ENCODE measurements around the gene STRIP1. TPM values are rescaled to one million over a fixed set of nuclear protein-coding genes. Genes with fewer than 3 reads are reported as not detected.

The STRIP1 gene
- total RNA-seq, 4 donors from 2014 or later: 26.2 to 43.5 (median 35.3) TPM

DNA sequence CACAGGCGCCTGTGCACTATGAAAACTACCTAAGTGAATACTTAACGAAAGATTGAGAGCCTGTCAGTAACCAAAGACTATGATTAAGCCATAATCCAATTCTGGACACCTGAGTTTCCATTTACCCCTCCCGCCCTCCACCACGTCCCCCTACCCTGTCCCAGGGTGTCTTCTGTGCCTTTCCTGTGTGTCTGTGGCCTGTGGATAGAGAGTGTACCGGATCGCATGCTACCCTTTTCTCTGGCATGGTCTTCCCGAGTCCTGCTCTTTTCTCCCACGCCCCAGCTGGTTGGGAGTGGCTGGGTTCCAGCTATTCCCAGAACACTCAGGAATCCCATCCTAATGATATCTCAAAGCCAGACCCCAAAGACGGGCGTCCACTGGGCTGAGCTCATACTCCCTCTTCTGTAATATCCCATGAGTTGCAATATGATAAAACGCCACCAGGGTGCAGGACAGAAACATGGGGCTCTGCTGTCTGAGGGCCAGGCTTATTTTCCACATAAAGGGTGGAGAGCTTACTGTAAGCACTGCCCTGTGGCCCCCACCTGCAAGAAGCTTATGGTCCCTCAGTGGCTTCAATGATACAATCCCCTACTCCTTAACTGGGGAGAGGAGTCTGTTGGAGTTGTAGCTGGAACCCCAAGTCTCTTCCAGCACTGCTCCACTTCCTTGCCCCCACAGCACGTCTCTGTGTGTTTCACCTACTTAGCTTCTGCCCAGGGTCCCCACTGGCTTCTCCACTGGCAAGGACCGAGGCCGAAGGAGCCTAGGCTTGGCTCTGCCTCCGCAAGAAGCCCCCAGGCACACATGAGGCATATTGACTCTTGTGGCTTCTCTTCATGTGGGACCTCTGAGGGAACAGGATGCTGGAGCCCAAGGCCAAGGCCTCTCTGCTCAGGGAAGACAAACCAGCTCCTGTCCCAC, 53.7 kb downstream of the STRIP1 start:
- Histone ChIP-seq H3K27me3 (peaks cover 0 to 23% (median 3%) of the 10 kb centered on the region in 4 donors), H3K27ac (replicated peaks in 1 of 4) (no peak overlapping the region), H3K4me1 (peaks cover 19 to 26% (median 24%) of the 10 kb centered on the region in 4 donors), H3K4me3 (no peak overlapping the region), H3K36me3 (no peaks in the 10 kb centered on the region), H3K9me3 (no peaks in the 10 kb centered on the region)
- no peak for DNase-seq (ENCODE audit: extremely low spot score)
- intact Hi-C loops (cut with DNase I): no loop called here
- no peak for TF ChIP-seq POLR2AphosphoS5 (IDR thresholded peaks at IDR 0.05)
- TF ChIP-seq, protein P1, sequence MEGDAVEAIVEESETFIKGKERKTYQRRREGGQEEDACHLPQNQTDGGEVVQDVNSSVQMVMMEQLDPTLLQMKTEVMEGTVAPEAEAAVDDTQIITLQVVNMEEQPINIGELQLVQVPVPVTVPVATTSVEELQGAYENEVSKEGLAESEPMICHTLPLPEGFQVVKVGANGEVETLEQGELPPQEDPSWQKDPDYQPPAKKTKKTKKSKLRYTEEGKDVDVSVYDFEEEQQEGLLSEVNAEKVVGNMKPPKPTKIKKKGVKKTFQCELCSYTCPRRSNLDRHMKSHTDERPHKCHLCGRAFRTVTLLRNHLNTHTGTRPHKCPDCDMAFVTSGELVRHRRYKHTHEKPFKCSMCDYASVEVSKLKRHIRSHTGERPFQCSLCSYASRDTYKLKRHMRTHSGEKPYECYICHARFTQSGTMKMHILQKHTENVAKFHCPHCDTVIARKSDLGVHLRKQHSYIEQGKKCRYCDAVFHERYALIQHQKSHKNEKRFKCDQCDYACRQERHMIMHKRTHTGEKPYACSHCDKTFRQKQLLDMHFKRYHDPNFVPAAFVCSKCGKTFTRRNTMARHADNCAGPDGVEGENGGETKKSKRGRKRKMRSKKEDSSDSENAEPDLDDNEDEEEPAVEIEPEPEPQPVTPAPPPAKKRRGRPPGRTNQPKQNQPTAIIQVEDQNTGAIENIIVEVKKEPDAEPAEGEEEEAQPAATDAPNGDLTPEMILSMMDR (IDR thresholded peaks at IDR 0.05): peak; percentile 65 to 84 (median 67)
- no peak for TF ChIP-seq POLR2A (IDR thresholded peaks at IDR 0.05; ENCODE audit: low read depth)
- TF ChIP-seq EP300 (IDR thresholded peaks at IDR 0.05): no peak
- 54% methylated on average over 15 of the region's 15 CpGs for WGBS

DNA sequence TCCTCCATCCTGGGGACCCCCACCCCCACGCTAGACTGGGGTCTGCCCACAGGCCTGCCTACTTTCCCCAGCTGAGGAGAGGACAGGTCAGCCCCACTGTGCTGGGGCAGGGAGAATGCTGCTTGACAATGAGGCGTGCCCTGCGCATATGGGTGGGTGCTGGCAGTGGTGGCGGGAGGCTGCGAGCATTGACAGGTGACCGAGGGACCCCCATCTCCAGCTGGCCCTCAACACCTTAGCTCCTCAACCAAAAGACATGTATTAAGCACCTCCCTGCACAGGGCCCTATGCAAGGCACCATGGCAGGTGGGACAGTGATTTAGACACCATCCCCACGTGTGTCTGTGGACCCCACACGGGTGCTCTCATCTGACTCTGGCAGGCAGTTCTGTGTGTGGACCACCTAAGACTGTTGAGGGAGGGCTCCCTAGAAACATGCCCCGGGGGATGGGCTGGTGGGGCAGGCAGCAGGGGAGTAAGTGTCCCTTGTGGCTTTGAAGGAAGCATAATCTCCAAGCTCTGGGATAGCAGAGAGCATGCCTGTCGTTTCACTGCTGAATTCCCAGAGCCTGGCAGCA, 54.4 kb downstream of the STRIP1 start:
- Histone ChIP-seq H3K9me3 (no peaks in the 10 kb centered on the region), H3K27me3 (peaks cover 0 to 16% (median 3%) of the 10 kb centered on the region in 4 donors), H3K36me3 (no peaks in the 10 kb centered on the region), H3K4me3 (no peak overlapping the region), H3K4me1 (peaks cover 12 to 18% (median 16%) of the 10 kb centered on the region in 4 donors), H3K27ac (replicated peaks in 1 of 4) (no peak overlapping the region)
- intact Hi-C loops (cut with DNase I): no loop called here
- no peak for DNase-seq (ENCODE audit: extremely low spot score)
- TF ChIP-seq POLR2AphosphoS5 (IDR thresholded peaks at IDR 0.05) (no peak), EP300 (IDR thresholded peaks at IDR 0.05) (no peak), POLR2A (IDR thresholded peaks at IDR 0.05; ENCODE audit: low read depth) (no peak)
- TF ChIP-seq, protein P1 (IDR thresholded peaks at IDR 0.05): no peak
- WGBS: 81% methylated on average over 10 of the region's 10 CpGs

DNA sequence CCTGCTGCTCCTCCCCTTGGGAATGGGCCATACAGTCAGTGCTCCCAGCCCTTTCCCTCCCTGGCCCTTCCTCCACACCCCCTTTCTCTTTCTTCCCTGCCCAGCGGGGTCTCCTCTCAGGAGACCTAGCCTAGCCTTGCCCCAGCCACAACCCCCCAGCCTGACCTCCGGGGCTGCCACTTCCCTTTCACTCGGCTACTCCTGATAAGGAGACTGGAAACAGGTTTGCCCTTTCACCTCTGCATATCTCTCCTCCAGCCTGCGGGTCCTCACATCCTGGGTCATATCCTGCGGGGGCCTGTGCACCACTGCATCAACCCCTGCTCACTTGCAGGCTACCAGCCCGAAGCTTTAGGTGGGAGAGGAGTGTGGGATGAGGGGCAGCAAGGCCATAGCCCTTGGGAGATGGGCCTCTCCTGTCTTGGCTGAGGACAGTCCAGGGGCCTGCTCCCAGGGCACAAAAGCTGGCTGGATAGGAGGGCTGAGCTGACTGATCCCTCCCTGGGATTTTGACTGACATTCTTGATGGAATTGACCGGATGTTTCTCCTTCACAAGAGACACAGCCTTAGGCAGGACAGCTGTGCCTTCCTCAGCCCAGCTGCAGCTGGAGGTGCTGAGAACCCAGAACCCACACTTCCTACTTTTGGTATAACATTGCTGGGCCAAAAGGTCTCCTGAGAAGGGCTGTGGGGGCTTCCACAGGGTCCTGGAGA, 55.3 kb downstream of the STRIP1 start:
- Histone ChIP-seq H3K27me3 (peaks cover 0 to 12% (median 0%) of the 10 kb centered on the region in 4 donors), H3K36me3 (no peaks in the 10 kb centered on the region), H3K9me3 (no peaks in the 10 kb centered on the region), H3K4me1 (peaks cover 3 to 9% (median 7%) of the 10 kb centered on the region in 4 donors), H3K27ac (replicated peaks in 1 of 4) (no peak overlapping the region), H3K4me3 (no peak overlapping the region)
- intact Hi-C loops (cut with DNase I): no loop called here
- TF ChIP-seq EP300 (IDR thresholded peaks at IDR 0.05) (no peak), POLR2AphosphoS5 (IDR thresholded peaks at IDR 0.05) (no peak), POLR2A (IDR thresholded peaks at IDR 0.05; ENCODE audit: low read depth) (no peak)
- TF ChIP-seq, protein P1 (IDR thresholded peaks at IDR 0.05): no peak
- no peak for DNase-seq (ENCODE audit: extremely low spot score)
- WGBS: 77% methylated on average over 7 of the region's 7 CpGs

DNA sequence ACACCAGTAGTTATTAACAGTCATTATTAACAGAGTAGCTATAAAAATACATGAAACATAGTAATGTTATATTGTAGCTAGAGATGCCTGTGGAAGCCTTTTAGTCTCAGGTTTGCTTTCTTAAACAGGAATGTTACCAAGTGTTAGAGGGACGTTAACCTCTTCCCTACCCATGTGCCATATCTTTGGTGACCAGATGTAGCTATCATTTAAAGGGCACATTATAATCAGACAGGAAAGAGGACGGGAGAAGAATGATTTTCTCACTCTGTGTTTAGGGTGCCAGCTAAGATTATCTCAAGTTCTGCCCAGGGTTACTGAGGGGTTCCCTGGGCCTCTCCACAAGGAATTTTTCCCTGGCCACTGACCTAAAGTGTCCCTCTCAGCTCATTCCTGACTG, 57.0 kb downstream of the STRIP1 start:
- no peak for TF ChIP-seq POLR2A (IDR thresholded peaks at IDR 0.05; ENCODE audit: low read depth)
- TF ChIP-seq, protein P1 (IDR thresholded peaks at IDR 0.05): no peak
- TF ChIP-seq POLR2AphosphoS5 (IDR thresholded peaks at IDR 0.05): no peak
- no peak for TF ChIP-seq EP300 (IDR thresholded peaks at IDR 0.05)
- Histone ChIP-seq H3K27me3 (peaks cover 0 to 22% (median 0%) of the 10 kb centered on the region in 4 donors), H3K9me3 (no peaks in the 10 kb centered on the region), H3K4me3 (no peak overlapping the region), H3K36me3 (no peaks in the 10 kb centered on the region), H3K27ac (replicated peaks in 1 of 4) (no peak overlapping the region), H3K4me1 (peaks cover 0 to 7% (median 2%) of the 10 kb centered on the region in 4 donors)
- no peak for DNase-seq (ENCODE audit: extremely low spot score)
- 60% methylated on average over 2 of the region's 2 CpGs for WGBS
- intact Hi-C loops (cut with DNase I): no loop called here
